GM18526 (cell line): Measurements from ENCODE around the gene LAG3.

ENCODE experiments used
- POLR2A ChIP-seq: IDR thresholded peaks from 3 replicates; pipeline ENCODE4 v1.6.1; 2011; ENCODE audit not compliant: insufficient read length; ENCODE audit errors: extremely low read depth

The LAG3 gene

GRCh38 chr12:6778217-6778573 is 5.9 kb downstream of the LAG3 start:
- no peak for TF ChIP-seq POLR2A

GRCh38 chr12:6778574-6779550 is 6.5 kb downstream of the LAG3 start:
- no peak for TF ChIP-seq POLR2A

- no peak for TF ChIP-seq POLR2A
These were observed 7.5 kb downstream of the LAG3 start for GRCh38 chr12:6779708-6780432.

- no peak for TF ChIP-seq POLR2A
These were observed 8.3 kb downstream of the LAG3 start for GRCh38 chr12:6780573-6780972.

GRCh38 chr12:6782119-6782518 is 9.8 kb downstream of the LAG3 start:
- TF ChIP-seq POLR2A: no peak

- TF ChIP-seq POLR2A: no peak
These were observed 10.7 kb downstream of the LAG3 start for GRCh38 chr12:6782850-6783566.

- TF ChIP-seq POLR2A: no peak
These were observed 11.5 kb downstream of the LAG3 start for GRCh38 chr12:6783828-6784227.

- no peak for TF ChIP-seq POLR2A
These were observed 12.0 kb downstream of the LAG3 start for GRCh38 chr12:6784296-6784695.

- TF ChIP-seq POLR2A: no peak
These were observed 12.4 kb downstream of the LAG3 start for GRCh38 chr12:6784761-6785160.

- TF ChIP-seq POLR2A: no peak
These were observed 14.2 kb downstream of the LAG3 start for GRCh38 chr12:6786416-6787094.

- TF ChIP-seq POLR2A: no peak
These were observed 15.0 kb downstream of the LAG3 start for GRCh38 chr12:6787309-6787708.

GRCh38 chr12:6788972-6789924 is 16.9 kb downstream of the LAG3 start, which contains the start of gene CD4:
TSS of gene CD4 (plus strand) at chr12:6789528. CDS start at chr12:6800139, 10,611 bp downstream.
- TF ChIP-seq POLR2A: no peak

- TF ChIP-seq POLR2A: no peak
These were observed 18.3 kb downstream of the LAG3 start for GRCh38 chr12:6790496-6791150.
